GM19397 (cell line): ENCODE data around the gene RUSF1.
"Not testable (repeated sequence)": the region's sequence is repeated elsewhere in the genome, so short reads cannot be mapped to it uniquely, and the experiment has no call there.

Experiments used
- ATAC-seq: cut with Tn5 transposase; IDR thresholded peaks from one replicate; pipeline ENCODE4 v1.9.1; 2021; ENCODE audit warnings: mild to moderate bottlenecking, moderate library complexity; ENCODE audit not compliant: unreplicated experiment

The RUSF1 gene

DNA sequence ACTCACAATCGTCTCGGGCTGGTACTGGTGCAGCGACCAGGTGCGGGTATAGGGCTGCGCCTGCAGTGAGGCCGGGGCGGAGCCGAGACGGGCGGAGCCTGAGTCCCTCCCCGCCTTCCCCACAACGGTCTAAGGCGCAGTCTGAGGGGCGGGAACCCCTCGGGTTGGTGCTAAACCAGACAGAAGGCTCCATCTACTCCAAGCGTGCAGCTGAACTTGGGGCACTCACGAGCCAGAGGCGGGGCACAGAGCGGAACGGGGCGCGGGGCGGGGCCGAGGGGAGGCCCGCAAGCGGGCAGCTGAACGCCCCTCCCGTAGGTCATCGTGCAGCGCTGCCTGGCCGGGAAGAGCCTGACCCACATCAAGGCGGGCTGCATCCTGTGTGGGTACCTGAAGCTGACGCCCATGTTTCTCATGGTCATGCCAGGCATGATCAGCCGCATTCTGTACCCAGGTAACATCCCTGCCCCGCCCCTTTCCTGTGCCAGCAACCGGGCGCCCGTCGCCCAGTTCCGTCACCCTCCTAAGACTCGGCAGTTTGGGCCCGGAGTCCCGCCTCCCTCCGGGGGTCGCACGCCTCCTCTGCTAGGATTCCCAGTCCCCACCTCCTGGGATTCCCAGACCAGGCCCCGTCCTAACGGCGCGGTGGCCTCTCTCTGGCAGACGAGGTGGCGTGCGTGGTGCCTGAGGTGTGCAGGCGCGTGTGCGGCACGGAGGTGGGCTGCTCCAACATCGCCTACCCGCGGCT lies 20.3 kb downstream of the RUSF1 start:
- ATAC-seq, result peak; percentile 77

DNA sequence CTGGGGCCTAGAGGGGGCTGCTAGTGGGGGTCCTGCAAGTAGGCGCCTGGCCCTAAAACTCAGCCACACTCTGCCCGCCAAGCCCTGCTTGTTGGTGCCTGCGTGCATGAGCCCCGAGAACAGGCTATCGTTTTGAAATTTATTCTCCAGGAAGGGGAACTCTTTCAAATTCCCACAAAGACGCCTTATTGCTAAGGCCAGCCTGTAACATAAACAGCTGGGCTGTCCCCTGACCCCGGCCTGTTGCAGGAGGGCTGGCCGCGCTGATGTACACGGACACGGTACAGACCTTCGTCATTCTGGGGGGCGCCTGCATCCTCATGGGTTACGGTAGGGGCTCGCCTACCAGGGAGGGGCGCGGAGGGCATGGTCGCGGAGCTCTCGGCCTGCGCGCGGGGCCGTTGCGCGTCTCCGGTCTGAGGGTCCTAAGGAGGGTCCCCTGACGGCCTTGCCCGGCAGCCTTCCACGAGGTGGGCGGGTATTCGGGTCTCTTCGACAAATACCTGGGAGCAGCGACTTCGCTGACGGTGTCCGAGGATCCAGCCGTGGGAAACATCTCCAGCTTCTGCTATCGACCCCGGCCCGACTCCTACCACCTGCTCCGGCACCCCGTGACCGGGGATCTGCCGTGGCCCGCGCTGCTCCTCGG lies 21.0 kb downstream of the RUSF1 start:
- ATAC-seq, result no peak

GRCh38 chr16:31486045-31486444 lies 22.1 kb downstream of the RUSF1 start:
- no peak for ATAC-seq

- ATAC-seq, result no peak
Observed at GRCh38 chr16:31485571-31485970, 22.6 kb downstream of the RUSF1 start.

DNA sequence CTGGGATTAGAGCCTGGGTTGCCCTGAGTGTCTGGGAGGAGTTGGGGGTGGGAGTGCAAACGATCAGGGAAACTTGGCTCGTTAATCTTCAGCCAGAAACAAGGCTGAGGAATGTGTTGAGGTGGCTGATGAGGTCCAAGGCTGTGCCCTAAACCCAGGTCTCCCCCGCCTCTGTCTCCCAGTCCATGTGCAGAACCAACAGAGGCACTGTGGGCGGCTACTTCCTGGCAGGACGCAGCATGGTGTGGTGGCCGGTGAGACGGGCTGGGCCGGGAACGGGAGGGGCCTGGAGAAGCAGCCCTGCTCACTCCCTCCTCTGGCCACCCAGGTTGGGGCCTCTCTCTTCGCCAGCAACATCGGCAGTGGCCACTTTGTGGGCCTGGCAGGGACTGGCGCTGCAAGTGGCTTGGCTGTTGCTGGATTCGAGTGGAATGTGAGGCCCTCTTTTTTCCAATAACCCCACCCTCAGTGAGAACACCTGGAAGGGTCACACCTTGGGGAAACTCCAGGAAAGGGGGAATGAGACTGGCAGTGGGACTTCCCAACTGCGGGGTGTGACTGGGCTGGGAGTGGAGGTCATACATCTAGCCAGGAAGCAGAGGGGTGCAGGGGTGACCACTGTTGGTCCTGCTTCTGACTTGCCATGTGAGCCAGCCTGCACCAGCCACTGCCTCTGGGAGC lies 23.6 kb downstream of the RUSF1 start:
- ATAC-seq, result no peak

- ATAC-seq, result not testable (repeated sequence)
Observed at GRCh38 chr16:31484048-31484447, 24.1 kb downstream of the RUSF1 start.

DNA sequence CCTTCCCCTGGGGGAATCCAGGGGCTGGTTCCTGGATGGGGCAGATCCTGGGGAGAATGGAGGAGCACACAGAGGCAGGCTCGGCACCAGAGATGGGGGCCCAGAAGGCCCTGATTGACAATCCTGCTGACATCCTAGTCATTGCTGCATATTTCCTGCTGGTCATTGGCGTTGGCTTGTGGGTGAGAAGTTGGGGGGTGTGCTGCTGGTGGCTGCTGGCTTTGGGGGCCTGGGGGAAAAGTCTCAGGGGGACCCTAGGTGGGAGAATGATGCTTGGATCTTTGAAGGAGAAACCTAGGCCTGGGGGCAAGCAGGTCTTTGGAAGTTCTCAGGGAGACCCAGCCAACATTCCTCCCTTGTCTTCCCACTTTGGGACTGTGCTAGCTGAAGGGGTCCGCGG lies 25.1 kb downstream of the RUSF1 start, which contains the start of gene SLC5A2:
SLC5A2 (plus strand) TSS at position 43 of the 400 bp plus-strand sequence; CDS start at position 57, 14 bp downstream.
- ATAC-seq, result no peak

- ATAC-seq, result no peak
Observed at GRCh38 chr16:31480851-31481536, 27.2 kb downstream of the RUSF1 start.

DNA sequence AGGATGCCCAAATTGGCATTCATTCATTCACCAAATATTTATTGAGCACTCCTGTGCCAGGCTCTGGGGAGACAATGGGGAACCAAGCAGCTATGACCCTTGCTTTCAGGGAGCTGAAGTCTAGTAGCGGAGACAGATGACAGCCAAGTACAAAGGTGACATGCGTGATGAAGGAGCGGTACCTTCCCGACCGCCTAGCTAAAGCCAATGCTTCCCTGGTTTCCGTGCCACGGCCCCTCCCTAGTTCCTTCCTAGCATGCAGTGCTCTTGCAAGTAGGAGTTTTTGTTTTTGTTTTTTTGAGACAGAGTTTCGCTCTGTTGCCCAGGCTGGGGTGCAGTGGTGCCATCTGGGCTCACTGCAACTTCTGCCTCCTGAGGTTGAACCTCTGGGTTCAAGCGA lies 28.4 kb downstream of the RUSF1 start:
- no peak for ATAC-seq

- ATAC-seq, result no peak
Observed at GRCh38 chr16:31478956-31479355, 29.2 kb downstream of the RUSF1 start.

GRCh38 chr16:31477220-31478216 lies 30.7 kb downstream of the RUSF1 start:
- no peak for ATAC-seq

DNA sequence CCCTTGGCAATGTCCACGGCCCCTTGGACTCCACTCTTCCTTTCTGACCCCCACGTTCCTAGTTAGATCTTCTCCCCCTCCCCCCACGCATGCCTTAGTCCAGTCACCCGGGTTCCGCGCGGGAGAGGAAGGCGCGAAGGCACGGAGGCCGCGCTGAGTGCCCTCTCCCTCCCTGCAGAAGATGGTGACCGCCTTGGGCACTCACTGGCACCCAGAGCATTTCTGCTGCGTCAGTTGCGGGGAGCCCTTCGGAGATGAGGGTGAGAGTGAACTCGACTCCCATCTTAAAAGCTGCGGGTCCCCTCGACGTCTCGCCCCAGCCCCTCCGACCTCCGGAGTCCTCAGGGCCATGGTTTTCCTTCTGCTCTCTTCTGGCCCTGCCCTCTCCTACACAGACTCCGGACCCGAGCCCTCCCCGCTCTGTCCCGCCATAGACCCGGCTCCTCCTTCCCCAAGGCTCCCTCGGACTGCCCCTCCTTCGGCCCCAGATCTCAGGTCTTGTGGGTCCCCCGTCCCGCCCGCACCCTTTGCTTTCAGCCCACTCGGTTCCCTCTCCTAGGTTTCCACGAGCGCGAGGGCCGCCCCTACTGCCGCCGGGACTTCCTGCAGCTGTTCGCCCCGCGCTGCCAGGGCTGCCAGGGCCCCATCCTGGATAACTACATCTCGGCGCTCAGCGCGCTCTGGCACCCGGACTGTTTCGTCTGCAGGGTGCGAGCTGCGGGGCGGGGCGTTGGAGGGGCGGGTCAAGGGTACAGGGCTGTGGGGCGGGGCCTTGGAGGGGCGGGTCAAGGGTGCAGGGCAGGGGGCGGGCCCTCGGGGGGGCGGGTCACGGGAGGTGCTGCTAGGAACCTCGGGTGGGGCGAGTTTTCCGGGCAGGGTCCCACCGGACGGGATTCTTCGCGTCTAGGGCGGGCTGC lies 31.6 kb downstream of the RUSF1 start:
- ATAC-seq, result peak; percentile 70

DNA sequence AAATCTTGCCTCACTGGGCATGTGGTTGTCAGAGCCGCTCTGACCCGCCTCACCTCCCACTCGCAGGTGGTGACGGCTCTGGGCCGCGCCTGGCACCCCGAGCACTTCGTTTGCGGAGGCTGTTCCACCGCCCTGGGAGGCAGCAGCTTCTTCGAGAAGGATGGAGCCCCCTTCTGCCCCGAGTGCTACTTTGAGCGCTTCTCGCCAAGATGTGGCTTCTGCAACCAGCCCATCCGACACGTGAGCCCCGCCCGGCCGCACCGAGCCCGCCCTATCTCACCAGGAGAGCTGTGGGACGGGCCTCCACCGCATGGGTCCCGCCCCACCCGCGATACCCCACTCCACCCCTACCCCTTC lies 32.3 kb downstream of the RUSF1 start:
- no peak for ATAC-seq

DNA sequence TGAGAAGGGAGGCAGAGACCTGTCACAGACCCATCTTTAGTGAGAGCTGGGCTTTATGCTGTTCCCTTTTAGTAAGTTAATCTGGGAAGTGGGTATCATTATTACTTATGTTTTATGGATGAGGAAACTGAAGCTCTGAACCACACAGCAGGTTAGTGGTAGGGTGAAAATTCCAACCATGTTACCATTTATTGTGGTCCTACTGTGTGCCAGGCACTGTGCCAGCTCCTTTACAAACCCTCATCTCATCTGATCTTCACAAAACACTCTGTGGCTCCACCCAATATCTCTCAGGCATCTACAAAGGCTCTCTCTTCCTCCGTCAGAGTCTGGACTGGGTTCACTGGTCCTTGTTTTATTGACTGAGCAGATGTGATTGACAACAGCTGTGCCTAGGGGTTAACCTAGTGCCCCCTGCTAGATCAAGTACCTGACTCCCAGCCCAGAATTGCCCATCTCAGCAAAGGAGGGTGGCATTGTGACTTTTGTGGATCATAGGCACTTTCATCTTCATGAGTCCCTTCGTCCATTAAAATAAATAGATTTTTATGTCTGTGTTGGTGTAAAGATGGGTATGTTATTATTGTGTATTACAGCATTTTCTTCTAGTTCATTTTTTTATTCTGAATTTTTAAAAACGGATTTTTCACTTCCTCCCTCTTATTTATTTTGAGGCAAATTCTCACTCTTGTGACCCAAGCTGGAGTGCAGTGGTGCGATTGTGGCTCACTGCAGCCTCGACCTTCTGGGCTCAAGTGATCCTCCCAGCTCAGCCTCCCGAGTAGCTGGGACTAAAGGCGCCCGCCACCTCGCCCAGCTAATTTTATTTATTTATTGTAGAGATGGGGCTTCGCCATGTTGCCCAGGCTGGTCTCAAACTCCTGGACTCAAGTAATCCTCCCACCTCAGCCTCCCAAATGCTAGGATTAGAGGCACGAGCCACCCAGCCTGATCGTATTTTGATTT lies 33.1 kb downstream of the RUSF1 start:
- ATAC-seq, result no peak

DNA sequence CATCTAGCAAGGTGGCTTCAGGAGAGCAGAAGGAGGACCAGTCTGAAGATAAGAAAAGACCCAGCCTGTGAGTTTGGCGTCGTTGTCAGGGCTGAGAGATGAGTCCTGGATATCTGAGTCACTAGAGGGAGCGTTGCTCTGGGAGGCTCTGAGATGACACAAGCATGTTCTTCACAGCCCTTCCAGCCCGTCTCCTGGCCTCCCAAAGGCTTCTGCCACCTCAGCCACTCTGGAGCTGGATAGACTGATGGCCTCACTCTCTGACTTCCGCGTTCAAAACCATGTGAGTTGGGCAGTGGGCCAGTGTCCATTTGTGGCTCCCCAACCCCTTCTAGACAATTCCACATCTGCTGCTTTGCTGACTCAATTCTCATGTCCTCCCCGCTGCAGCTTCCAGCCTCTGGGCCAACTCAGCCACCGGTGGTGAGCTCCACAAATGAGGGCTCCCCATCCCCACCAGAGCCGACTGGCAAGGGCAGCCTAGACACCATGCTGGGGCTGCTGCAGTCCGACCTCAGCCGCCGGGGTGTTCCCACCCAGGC lies 33.9 kb downstream of the RUSF1 start:
- no peak for ATAC-seq

GRCh38 chr16:31473264-31473984 lies 34.8 kb downstream of the RUSF1 start:
- no peak for ATAC-seq

- ATAC-seq, result no peak
Observed at GRCh38 chr16:31472709-31473203, 35.4 kb downstream of the RUSF1 start.
